CD4-positive, alpha-beta T cell treated with Interleukin-4 for 1 hour (primary cell): ENCODE data around the gene PBX4.

Experiments used
- DNase-seq, 2 donors: peaks; one replicate each; pipeline ENCODE4 v3.0.0-alpha.2; 2020 to 2022

Gene PBX4

GRCh38 chr19:19587771-19588170 is 30.7 kb downstream of the PBX4 start:
- no peak for DNase-seq

- no peak for DNase-seq
These were observed 34.1 kb downstream of the PBX4 start for GRCh38 chr19:19584356-19584755.

GRCh38 chr19:19582471-19582870 is 36.0 kb downstream of the PBX4 start:
- no peak for DNase-seq

GRCh38 chr19:19581391-19581790 is 37.1 kb downstream of the PBX4 start:
- no peak for DNase-seq

- no peak for DNase-seq
These were observed 38.1 kb downstream of the PBX4 start for GRCh38 chr19:19580418-19580817.

GRCh38 chr19:19579533-19580361 is 38.7 kb downstream of the PBX4 start:
- DNase-seq, result no peak

GRCh38 chr19:19578252-19578651 is 40.2 kb downstream of the PBX4 start:
- DNase-seq, result no peak

GRCh38 chr19:19575411-19575810 is 43.1 kb downstream of the PBX4 start:
- DNase-seq, result no peak

- DNase-seq, result no peak
These were observed 47.3 kb downstream of the PBX4 start for GRCh38 chr19:19571071-19571786.

GRCh38 chr19:19570571-19570970 is 47.9 kb downstream of the PBX4 start:
- no peak for DNase-seq

- no peak for DNase-seq
These were observed 49.4 kb downstream of the PBX4 start for GRCh38 chr19:19568802-19569756.

- DNase-seq, result no peak
These were observed 51.1 kb downstream of the PBX4 start for GRCh38 chr19:19567391-19567790.

- no peak for DNase-seq
These were observed 52.2 kb downstream of the PBX4 start for GRCh38 chr19:19566306-19566705.

GRCh38 chr19:19563348-19563848 is 55.1 kb downstream of the PBX4 start:
- DNase-seq, result no peak

GRCh38 chr19:19562665-19563347 is 55.7 kb downstream of the PBX4 start:
- peak; percentile 49 to 58 for DNase-seq

- DNase-seq, result no peak
These were observed 56.4 kb downstream of the PBX4 start for GRCh38 chr19:19561946-19562664.

- no peak for DNase-seq
These were observed 58.6 kb downstream of the PBX4 start for GRCh38 chr19:19559931-19560330.

- DNase-seq, result no peak
These were observed 59.9 kb downstream of the PBX4 start for GRCh38 chr19:19558636-19559035.

- no peak for DNase-seq
These were observed 60.4 kb downstream of the PBX4 start for GRCh38 chr19:19558055-19558454.

- DNase-seq, result peak; percentile 51 to 58
These were observed 64.1 kb downstream of the PBX4 start for GRCh38 chr19:19554074-19555023.
